VCaP (cell line): ENCODE results near the gene MUC6.

Experiments
- H3K27ac ChIP-seq: fragments of 450-650 bp; 2 replicates; pipeline ENCODE4 v1.5.1; 2017
- TF ChIP-seq, protein P1 (sequence below): fragments of 450-650 bp; conservative IDR thresholded peaks from 2 replicates; pipeline ENCODE4 v1.5.1; 2017; ENCODE audit warnings: mild to moderate bottlenecking, moderate library complexity

Gene MUC6

DNA sequence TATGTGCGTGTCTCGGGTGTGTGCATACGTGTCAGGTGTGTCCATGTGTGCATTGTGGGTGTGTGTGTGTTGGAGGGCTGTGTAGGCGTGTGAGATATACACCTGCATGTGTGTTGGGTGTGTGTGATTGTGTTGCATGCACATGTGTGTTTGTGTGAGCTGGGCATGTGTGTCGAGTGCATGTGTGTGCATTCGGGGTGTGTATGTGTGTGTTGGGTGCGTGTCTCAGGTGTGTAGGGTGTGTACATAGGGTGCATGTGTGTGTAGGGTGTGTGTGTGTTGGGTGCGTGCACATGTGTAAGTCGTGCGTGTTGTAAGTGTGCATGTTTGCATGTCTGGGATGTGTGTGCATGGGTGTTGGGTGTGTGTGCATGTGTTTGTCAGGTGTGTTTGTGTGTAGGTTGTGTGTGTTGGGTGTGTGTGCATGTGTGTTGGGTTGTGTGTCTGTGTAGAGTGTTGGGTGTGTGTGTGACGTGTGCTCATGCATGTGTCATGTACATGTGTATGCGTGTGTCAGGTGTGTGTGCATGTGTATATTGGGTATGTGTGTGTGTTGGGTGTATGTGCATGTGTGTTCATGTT is 4.1 kb downstream of the MUC6 start:
- TF ChIP-seq, protein P1, sequence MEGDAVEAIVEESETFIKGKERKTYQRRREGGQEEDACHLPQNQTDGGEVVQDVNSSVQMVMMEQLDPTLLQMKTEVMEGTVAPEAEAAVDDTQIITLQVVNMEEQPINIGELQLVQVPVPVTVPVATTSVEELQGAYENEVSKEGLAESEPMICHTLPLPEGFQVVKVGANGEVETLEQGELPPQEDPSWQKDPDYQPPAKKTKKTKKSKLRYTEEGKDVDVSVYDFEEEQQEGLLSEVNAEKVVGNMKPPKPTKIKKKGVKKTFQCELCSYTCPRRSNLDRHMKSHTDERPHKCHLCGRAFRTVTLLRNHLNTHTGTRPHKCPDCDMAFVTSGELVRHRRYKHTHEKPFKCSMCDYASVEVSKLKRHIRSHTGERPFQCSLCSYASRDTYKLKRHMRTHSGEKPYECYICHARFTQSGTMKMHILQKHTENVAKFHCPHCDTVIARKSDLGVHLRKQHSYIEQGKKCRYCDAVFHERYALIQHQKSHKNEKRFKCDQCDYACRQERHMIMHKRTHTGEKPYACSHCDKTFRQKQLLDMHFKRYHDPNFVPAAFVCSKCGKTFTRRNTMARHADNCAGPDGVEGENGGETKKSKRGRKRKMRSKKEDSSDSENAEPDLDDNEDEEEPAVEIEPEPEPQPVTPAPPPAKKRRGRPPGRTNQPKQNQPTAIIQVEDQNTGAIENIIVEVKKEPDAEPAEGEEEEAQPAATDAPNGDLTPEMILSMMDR: no peak
- no peak overlapping the region for H3K27ac ChIP-seq

DNA sequence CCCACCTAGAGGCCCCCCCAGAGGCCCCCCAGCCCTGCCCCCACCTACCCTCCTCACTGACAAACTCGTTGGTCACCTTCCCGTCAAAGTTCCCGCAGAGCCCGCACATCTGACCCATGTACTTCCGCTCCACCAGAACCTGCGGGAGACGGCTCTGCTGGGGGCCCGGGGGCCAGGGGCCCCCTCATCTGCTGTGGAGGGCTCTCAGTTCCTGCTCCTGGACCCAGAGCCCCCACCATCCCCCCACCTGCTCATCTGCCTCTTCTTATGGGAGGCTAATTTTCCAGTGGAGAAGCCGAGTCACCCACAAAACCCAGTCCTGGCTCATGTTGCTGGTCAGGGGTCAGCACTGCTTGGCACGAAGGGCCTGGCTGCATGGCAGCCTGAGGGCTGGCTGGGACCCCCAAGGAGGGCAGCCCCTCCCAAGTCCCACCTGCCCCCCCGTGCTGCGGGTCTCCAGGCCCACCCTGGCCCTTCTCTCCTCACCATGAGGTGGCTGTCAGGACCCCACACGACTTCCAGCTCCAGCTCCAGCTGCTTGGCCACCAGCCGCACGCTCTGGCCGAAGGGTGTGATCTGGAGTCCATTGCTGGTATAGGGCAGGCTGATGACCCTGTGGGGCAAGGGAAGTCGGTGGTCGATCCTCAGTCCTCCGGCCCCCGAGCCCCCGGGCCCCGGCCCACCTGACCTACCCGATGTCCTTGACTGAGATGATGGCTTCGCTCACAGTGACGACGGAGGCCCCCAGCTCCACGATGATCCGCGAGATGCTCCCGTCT is 5.2 kb downstream of the MUC6 start:
- no peak overlapping the region for H3K27ac ChIP-seq
- TF ChIP-seq, protein P1: no peak

DNA sequence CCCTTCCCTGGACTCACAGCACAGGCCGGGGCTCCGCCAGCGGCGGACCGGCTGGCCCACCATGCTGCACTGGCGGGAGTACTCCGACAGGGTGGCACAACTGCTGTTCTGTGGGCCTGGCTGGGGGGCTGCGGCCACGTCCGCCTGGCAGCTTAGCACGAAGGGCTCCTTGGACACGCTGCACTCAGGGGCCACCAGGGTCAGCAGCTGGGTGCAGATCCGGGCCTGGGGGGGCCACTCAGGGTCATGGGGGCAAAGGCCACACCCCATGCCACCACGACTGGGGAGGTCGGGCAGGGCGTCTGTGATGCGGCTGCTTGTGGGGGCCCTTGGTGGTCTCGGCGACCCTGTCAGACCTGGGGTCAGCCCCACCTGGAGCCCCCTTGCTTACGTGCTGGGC is 6.0 kb downstream of the MUC6 start:
- H3K27ac ChIP-seq: no peak overlapping the region
- TF ChIP-seq, protein P1: no peak

DNA sequence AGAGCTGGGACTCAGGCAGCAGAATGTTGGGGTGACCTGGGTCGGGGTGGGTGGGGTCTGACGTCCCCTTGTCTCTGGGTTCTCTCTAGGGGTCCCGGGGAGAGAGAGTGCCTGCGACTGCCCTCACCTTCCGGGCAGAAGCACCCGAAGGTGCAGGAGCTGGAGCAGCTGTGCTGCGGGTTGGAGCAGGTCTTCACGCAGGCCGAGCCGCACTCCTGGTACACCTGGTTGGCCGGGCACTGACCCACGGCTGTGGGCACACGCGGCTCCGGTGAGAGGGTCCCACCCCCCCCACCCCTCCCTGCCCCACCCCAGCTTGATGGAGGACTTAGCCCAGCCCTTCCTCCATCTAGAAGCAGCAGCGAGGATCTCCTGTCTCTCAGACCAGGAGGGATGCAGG is 6.4 kb downstream of the MUC6 start:
- TF ChIP-seq, protein P1: no peak
- H3K27ac ChIP-seq: no peak overlapping the region

DNA sequence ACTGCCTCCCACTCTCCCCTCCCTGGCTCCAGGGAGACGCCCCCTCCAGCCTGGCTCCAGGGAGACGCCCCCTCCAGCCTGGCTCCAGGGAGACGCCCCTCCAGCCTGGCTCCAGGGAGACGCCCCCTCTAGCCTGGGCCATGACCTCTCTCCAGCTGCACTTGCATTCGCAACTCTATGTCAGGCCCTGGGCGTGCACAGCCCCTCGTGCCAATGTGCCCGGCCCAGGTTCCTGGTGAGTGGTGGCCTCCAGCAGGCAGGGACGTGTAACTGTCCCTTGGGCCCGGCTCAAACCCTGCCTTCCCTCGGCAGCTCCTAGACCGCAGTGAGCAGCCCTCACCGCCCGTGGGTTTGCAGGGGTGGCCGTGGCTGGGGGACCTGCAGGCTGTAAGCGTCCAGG is 6.9 kb downstream of the MUC6 start:
- TF ChIP-seq, protein P1: no peak
- no peak overlapping the region for H3K27ac ChIP-seq

DNA sequence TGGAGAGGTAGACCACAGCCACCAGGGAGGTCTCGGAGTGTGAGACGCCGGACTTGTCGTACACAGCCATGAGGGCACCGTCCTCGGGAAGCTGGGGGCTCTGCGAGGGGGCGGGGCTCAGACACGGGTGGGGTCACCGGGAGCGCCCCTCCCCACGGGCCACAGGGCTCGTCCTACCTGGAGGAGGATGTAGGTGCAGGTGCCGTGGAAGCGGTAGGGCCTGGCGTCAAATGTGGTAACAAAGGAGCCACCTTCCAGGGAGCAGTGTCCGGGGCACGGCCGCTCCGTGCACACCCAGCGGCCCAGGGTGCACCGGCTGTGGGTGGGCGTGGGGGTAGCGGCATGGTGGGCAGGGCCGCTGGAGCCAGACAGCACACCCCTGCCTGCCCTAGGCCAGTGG is 7.5 kb downstream of the MUC6 start:
- TF ChIP-seq, protein P1: no peak
- no peak overlapping the region for H3K27ac ChIP-seq

DNA sequence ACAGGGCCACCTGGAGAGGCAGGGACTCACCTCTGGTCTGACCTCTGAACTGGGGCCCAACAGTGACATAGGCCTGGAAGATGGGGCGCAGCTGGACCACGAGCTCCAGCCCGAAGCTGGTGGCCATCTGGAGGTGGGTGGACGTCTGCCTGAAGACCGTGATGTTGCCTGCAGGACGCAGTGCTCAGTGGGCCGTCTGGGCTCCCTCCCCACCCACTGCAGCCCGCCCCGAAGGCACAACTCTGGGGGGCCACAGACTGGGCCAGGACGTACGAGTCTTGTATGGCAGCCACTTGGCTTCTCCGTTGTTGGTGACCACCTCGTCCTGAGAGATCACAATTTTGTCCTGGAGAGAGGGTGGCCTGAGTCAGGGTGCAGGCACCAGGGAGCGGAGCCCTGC is 7.9 kb downstream of the MUC6 start:
- H3K27ac ChIP-seq: no peak overlapping the region
- TF ChIP-seq, protein P1: no peak
